GM21619 (cell line): ENCODE data around the gene CNIH4.
"Not testable (repeated sequence)": the region's sequence is repeated elsewhere in the genome, so short reads cannot be mapped to it uniquely, and the experiment has no call there.

ENCODE experiments used
- ATAC-seq: cut with Tn5 transposase; IDR thresholded peaks from one replicate; pipeline ENCODE4 v1.9.1; 2021; ENCODE audit not compliant: unreplicated experiment

The CNIH4 gene

DNA sequence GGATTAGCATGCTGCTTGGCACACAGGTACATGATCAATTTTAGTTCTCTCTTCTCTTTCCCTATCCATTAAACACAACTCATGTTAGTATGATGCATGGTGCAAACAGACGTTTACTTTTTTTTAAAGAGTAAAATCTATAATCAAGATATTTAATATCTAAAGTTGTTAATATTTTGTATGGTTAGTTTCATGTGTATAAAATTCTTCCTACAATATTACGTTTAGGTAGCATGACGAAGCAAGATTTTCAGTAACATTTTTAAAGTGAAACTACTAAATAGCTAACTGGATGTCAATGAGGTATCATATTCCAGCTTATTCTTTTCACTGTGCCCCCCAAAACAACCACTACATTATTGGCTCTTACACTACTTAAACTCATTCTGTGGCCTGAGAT is 36.6 kb downstream of the CNIH4 start:
- no peak for ATAC-seq

- no peak for ATAC-seq
Measured at GRCh38 chr1:224399887-224400286, 43.2 kb downstream of the CNIH4 start.

- ATAC-seq: no peak
Measured at GRCh38 chr1:224402472-224403036, 45.9 kb downstream of the CNIH4 start.

GRCh38 chr1:224404916-224405603 is 48.4 kb downstream of the CNIH4 start:
- no peak for ATAC-seq

GRCh38 chr1:224405604-224405970 is 48.9 kb downstream of the CNIH4 start:
- no peak for ATAC-seq

GRCh38 chr1:224406216-224406615 is 49.5 kb downstream of the CNIH4 start:
- ATAC-seq: no peak

DNA sequence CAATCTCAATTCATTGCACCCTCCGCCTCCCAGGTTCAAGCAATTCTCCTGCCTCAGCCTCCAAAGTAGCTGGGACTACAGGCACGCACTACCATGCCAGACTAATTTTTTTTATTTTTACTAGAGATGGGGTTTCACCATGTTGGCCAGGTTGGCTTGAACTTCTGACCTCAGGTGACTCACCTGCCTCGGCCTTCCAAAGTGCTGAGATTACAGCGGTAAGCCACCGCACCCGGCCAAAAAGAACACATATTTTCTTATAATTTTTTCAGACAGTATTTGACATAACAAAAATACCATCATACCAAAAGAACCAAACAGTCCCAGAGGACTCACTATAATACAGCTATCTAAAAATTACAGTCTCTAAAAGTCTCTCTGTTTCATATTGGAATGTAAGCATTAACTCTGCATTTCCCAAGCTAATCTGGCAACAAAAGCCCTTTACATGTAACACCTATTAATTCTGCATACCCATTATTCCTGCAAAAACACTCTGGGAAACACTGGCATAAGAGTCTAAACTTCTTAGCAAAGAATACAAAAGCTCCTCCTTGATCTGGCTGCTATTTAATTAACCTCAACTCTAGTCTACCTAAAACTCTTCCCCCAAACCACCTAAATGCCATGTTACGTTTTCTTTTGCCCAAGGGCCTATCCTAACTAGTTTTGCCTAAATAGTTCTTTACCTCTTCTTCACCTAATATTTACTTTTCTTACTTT is 51.1 kb downstream of the CNIH4 start:
- no peak for ATAC-seq

DNA sequence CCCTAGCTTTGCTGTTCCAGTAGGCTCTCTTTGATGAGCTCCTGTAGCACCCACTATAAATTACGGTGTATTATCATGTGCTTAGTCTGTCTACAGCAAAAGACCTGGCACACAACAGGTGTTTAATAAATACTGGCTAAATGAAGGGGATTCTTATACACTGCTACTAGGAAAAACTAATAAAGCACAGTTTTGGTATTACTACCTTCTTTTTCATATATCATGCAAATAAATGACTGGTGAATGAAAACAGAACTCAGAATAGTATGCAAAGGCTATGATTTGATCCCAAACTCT is 51.6 kb downstream of the CNIH4 start:
- no peak for ATAC-seq

DNA sequence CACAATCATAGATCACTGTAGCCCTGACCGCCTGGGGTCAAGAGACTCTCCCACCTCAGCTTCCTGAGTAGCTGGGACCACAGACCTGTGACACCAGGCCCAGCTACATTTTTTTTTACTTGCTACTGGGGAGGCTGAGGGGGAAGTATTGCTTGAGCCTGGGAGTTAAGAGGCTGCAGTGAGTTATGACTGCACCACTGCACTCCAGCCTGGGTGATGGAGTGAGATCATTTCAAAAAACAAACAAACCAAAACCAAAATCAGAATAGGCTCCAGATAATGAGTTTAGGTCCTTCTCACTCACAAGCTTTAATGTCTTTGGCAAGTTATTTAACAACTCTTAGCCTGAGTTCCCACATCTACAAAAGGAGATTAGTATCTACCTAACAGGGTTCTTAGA is 55.1 kb downstream of the CNIH4 start:
- ATAC-seq: no peak

DNA sequence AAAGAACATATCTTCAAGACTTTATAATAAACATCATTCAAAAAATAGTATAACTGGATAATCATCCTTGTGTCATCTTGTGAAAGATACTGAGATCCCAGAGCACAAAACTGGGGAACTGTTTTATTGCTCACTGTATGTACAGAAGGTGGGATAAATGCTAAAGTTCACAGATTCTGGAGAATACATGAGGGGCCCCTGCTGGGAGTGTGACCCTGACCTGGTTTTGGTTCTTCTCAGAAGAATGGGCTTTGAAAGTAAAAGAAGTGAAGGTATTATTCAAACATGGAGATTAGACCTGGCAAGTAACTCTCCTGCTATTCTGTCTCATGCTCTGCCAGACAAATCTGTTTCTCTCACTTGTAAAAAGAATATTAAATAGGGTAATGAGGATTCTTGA is 63.4 kb downstream of the CNIH4 start:
- ATAC-seq: no peak

DNA sequence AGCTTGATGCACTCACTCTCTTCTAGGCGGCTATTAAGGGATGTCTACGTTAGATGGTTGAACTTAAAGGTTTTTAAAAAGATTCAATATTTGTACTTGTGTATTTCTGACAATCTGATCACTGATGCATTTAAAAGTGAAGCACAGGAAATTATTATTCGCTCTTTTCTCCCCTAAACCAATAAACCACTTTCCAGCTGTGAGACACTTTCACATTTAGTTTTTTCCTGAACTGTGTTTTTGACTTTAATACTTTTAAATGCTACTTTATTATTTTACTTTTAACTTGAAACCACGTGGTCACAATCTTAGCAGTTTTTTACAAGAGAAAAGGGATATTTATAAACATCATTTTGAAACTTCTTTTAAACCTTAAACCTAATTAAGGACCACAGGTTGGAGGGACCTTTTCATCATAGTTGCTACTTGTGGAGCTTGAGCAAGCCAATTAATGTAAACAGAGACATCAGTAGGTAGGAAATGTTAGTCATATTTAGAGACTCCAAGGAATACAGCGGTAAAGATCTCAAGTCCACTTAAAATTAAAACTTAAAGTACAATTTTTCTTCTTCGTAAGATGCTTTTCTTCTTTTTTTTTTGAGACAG is 68.7 kb downstream of the CNIH4 start:
- no peak for ATAC-seq

- ATAC-seq: not testable (repeated sequence)
Measured at GRCh38 chr1:224426869-224427268, 70.2 kb downstream of the CNIH4 start.

DNA sequence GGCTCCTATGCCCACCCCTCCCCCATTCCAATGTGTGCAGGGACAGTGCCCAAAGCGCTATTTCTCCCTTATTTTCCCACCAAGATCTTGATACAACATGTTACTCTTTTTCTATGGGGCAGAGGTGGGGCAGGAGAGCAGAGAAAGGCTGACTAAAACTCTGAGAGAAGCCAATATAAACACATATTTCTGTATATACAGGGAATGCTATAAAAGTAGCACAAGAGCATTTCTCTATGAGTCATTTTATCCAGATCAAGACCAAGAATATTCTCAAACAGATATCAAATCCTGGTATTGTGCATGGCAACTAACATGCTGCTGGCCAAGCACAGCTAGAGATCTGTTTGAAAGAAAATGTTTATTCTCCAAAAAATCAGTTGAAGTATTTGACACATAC is 70.7 kb downstream of the CNIH4 start:
- ATAC-seq: no peak

GRCh38 chr1:224428713-224429112 is 72.0 kb downstream of the CNIH4 start:
- ATAC-seq: not testable (repeated sequence)
